Activated naive CD4-positive, alpha-beta T cell treated with anti-CD3 and anti-CD28 coated beads, Interleukin-2, amount 50 U/mL, for 72 hours (primary cell): ENCODE data around the gene EMID1. TPM values are rescaled to one million over a fixed set of nuclear protein-coding genes. Genes with fewer than 3 reads are reported as not detected.
"Not testable (repeated sequence)": the region's sequence is repeated elsewhere in the genome, so short reads cannot be mapped to it uniquely, and the experiment has no call there.

Experiments
- ATAC-seq, 2 donors: fragments of 150-1000 bp; cut with Tn5 transposase; 2 replicates each; pipeline ENCODE4 v1.10.0; 2021; ENCODE audit warnings: mild to moderate bottlenecking in 2 of 2, moderate library complexity in 2 of 2
- DNase-seq, 2 donors: peaks; one replicate each; pipeline ENCODE4 v3.0.0; 2021 to 2022; ENCODE audit warnings: low spot score in 2 of 2
- H3K27ac Mint-ChIP-seq, 2 donors: one replicate each; pipeline ENCODE4 v1.8.0; 2022; ENCODE audit warnings: mild to moderate bottlenecking in 2 of 2, mixed read lengths in 2 of 2
- H3K36me3 Mint-ChIP-seq, 2 donors: one replicate each; pipeline ENCODE4 v1.8.0; 2022; ENCODE audit warnings: mixed read lengths in 2 of 2
- H3K9me3 Mint-ChIP-seq, 2 donors: one replicate each; pipeline ENCODE4 v1.8.0; 2022; ENCODE audit warnings: mixed read lengths in 2 of 2
- total RNA-seq, 2 donors: library from RNA; stranded (reverse); gene quantifications; one replicate each; pipeline ENCODE4 v1.2.3, GENCODE V29; 2022

EMID1 gene
- total RNA-seq, 2 donors from 2014 or later, result 0.41 TPM; not detected in 1

GRCh38 chr22:29216873-29217666, 11.4 kb downstream of the EMID1 start:
- no peaks in the 10 kb centered on the region for H3K9me3 Mint-ChIP-seq
- H3K36me3 Mint-ChIP-seq, result no peaks in the 10 kb centered on the region
- ATAC-seq, result no peak
- no peak overlapping the region for H3K27ac Mint-ChIP-seq
- no peak for DNase-seq

GRCh38 chr22:29217827-29218757, 12.4 kb downstream of the EMID1 start:
- Mint-ChIP-seq H3K27ac (no peak overlapping the region), H3K36me3 (no peaks in the 10 kb centered on the region), H3K9me3 (no peaks in the 10 kb centered on the region)
- ATAC-seq (no peak), DNase-seq (no peak)

- Mint-ChIP-seq H3K9me3 (no peaks in the 10 kb centered on the region), H3K36me3 (no peaks in the 10 kb centered on the region), H3K27ac (no peak overlapping the region)
- ATAC-seq, result no peak
- DNase-seq, result no peak
Observed at GRCh38 chr22:29218758-29219408, 13.2 kb downstream of the EMID1 start.

- not testable (repeated sequence) for DNase-seq, H3K9me3 Mint-ChIP-seq, ATAC-seq, H3K27ac Mint-ChIP-seq, H3K36me3 Mint-ChIP-seq
Observed at GRCh38 chr22:29219409-29219782, 13.7 kb downstream of the EMID1 start.

- no peaks in the 10 kb centered on the region for H3K9me3 Mint-ChIP-seq
- no peak for ATAC-seq
- H3K27ac Mint-ChIP-seq, result no peak overlapping the region
- no peak for DNase-seq
- H3K36me3 Mint-ChIP-seq, result no peaks in the 10 kb centered on the region
Observed at GRCh38 chr22:29219881-29220670, 14.4 kb downstream of the EMID1 start.

GRCh38 chr22:29224121-29224858, 18.6 kb downstream of the EMID1 start:
- no peaks in the 10 kb centered on the region for H3K36me3 Mint-ChIP-seq
- no peak overlapping the region for H3K27ac Mint-ChIP-seq
- H3K9me3 Mint-ChIP-seq, result no peaks in the 10 kb centered on the region
- ATAC-seq (no peak), DNase-seq (no peak)

- DNase-seq (no peak), ATAC-seq (no peak)
- no peaks in the 10 kb centered on the region for H3K36me3 Mint-ChIP-seq
- no peak overlapping the region for H3K27ac Mint-ChIP-seq
- no peaks in the 10 kb centered on the region for H3K9me3 Mint-ChIP-seq
Observed at GRCh38 chr22:29224859-29225410, 19.2 kb downstream of the EMID1 start.

- no peak for DNase-seq
- H3K27ac Mint-ChIP-seq, result no peak overlapping the region
- ATAC-seq, result no peak
Observed at GRCh38 chr22:29225422-29226090, 19.9 kb downstream of the EMID1 start.

GRCh38 chr22:29226351-29226981, 20.8 kb downstream of the EMID1 start:
- ATAC-seq (no peak), DNase-seq (no peak)
- Mint-ChIP-seq H3K27ac (no peak overlapping the region), H3K9me3 (no peaks in the 10 kb centered on the region), H3K36me3 (no peaks in the 10 kb centered on the region)

More at GRCh38 chr22:29225422-29226090, 19.9 kb downstream of the EMID1 start:
- no peaks in the 10 kb centered on the region for H3K9me3 Mint-ChIP-seq
- no peaks in the 10 kb centered on the region for H3K36me3 Mint-ChIP-seq

- peak overlapping the region in 1 of 2 donors; percentile 36 for H3K27ac Mint-ChIP-seq
- no peaks in the 10 kb centered on the region for H3K36me3 Mint-ChIP-seq
- ATAC-seq (no peak), DNase-seq (no peak)
- peaks cover 4 to 6% of the 10 kb centered on the region in 2 donors for H3K9me3 Mint-ChIP-seq
Observed at GRCh38 chr22:29230972-29231875, 25.5 kb downstream of the EMID1 start.

GRCh38 chr22:29231971-29232959, 26.6 kb downstream of the EMID1 start:
- ATAC-seq (no peak), DNase-seq (no peak)
- Mint-ChIP-seq H3K9me3 (peaks cover 4 to 6% of the 10 kb centered on the region in 2 donors), H3K27ac (peak overlapping the region in 1 of 2 donors; percentile 36), H3K36me3 (no peaks in the 10 kb centered on the region)

GRCh38 chr22:29233277-29233877, 27.7 kb downstream of the EMID1 start:
- H3K36me3 Mint-ChIP-seq, result no peaks in the 10 kb centered on the region
- no peak for ATAC-seq
- peak overlapping the region in 1 of 2 donors; percentile 52 for H3K27ac Mint-ChIP-seq
- no peak for DNase-seq
- peaks cover 4 to 6% of the 10 kb centered on the region in 2 donors for H3K9me3 Mint-ChIP-seq
